NCI-H2227 (cell line): Measurements from ENCODE around the gene NLK.

Experiments used
- DNase-seq: peaks from one replicate; lab custom pipeline; 2025; ENCODE audit not compliant: unreplicated experiment; lab: John Stamatoyannopoulos, UW

The NLK gene

DNA sequence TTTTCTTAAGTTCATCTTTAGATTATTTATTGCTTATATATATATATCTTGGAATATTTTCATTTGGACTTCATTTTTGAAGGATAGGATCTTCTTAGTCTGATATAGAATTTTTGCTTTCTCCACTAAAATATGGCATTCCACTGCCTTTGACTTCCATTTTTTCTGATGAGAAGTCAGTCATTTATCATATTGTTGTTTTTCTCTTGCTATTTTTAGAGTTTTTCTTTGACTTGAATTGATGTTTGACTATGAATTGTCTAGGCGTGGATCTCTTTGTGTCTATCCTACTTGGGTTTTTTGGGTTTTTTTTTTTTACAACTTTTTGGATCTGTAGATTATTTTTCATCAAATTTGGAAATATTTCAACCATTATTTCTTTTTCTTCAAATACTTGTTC, 67.7 kb downstream of the NLK start:
- DNase-seq = no peak

DNA sequence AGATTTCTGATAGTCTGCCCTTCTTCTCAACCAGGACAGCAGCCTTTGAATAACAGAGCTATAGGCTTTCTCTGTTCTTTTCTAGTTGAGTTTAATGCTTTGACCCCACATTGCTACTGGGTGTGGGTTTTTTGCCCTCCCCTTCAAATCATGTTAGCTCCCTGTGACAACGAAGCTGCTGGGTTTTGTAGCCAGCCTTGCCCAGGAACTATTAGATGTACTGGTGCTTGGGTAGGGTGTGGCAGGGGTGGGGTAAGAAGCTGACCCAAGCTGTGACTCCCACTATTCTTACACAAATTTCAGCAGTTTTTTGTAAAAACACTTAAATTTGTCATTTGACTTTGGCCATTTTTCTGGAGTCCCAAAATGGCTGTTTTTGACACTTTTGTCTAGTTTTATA, 69.7 kb downstream of the NLK start:
- no peak for DNase-seq

DNA sequence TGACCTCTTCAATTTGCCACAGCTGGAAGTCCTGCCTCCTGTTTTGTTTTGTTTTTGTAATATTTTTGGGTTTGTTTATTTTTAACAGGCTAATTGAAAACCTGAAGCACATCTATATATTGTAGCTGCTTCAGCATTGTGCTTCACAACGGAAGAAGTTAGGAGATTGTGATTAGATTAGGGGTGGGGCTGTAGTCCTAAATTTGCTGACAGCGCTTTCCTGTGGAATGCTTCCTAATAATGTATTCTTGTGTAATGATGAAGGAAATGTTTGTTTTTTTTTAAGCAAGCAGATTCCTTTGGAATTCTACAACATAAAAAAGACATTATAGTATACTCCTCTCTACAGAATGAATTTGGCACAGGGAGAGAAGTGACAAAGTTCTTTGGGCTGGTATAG, 70.1 kb downstream of the NLK start:
- no peak for DNase-seq

DNA sequence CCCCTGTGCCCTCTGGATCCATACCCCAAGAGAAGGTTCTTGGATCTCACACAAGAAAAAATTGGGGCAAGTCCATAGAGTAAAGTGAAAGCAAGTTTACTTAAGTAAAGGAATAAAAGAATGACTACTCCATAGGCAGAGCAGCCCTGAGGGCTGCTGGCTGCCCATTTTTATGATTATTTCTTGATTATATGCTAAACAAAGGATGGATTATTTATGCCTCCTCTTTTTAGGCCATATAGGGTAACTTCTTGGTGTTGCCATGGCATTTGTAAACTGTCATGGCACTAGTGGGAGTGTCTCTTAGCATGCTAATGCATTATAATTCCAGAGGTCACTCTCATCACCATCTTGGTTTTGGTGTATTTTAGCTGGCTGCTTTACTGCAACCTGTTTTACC, 70.8 kb downstream of the NLK start:
- DNase-seq = no peak

DNA sequence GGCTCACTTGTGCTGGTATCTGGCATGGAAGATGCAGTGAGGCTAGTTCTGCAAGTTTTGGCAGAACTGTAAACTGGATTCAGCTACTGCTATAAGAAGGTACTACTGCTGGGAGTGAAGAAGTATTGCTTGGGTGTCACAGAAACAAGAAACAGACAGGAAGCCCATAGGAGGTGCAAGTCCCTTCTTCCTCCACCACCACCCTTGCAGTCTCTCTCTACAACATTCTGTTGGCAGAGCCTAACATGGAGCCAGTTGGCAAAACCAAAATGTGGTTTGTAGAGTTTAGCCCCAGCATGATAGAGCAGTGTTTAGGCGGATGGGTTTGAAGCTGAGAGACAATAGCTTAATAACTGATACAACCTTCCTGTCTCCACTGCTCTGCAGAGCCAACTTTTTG, 72.6 kb downstream of the NLK start:
- DNase-seq = no peak

DNA sequence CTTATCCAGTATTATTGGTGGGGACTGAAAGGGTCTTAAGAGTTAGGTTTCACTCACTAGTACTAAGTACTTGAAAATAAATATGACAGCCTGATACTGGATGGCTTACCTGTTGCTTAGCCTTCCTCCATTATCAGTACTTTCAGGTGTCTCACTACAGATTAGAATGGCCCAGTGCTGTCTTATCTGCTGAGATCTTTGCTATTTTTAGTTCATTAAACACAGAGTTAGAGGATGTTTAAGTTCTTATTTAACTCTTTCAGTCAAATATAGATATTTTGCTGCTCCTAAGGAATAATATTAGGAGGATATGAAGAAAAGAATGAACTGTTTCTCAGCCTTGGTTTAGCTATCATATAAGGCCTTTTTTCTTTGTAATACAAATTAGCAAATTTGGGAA, 74.8 kb downstream of the NLK start:
- no peak for DNase-seq

DNA sequence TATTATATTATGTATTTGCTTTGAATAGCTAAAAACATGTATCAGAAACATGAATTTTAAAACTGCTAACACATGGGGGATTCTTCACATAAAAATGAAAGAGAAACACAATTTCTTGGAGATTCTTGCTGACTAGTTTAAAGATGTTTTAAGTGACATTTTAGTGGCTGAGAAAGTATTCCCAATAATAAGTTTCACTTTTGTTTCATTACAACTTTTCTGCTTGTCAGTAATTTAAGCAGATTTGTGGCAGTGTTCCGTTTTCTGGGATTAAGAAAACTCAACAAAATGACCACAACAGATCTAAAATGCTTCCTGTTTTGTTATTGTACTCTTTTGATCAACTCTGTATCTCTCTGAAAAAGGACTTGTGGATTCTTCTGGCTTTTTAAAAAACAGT, 75.9 kb downstream of the NLK start:
- no peak for DNase-seq

DNA sequence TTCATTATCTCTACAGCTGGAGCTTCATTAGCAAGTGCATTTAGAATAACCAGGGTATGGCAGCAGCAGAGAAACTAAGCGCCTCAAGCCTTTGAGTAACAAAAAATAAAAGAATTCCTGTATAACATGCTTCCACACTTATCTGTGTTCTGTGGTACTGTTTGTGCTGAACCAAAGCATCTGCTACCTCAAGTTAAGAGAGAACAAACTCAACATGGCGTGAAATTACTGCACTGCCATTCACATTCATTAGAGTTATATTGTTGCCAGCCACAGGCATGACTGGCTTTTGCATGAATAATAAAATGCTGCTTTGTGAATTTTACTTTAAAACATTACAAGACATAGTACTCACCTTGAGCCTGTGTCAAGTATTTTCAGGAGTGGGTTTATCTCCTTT, 76.6 kb downstream of the NLK start:
- DNase-seq = no peak

DNA sequence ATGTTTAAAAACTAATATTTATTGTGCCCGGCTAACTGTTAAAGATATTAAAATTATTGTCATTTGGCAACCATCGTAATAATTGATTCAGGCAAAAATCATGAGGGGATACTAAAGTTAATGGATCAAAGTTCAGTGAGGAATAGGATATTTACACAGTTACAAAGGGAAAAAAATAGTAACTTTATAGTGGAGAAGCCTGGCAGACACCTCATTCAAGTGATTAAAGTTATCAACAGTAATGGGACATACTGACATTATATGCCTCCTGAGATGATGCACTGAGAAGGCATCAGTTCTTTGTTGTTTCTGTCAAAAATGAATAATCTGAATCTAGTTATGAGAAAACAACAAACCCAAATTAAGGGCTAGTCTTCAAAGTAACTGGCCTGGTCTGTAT, 77.1 kb downstream of the NLK start:
- DNase-seq = no peak

DNA sequence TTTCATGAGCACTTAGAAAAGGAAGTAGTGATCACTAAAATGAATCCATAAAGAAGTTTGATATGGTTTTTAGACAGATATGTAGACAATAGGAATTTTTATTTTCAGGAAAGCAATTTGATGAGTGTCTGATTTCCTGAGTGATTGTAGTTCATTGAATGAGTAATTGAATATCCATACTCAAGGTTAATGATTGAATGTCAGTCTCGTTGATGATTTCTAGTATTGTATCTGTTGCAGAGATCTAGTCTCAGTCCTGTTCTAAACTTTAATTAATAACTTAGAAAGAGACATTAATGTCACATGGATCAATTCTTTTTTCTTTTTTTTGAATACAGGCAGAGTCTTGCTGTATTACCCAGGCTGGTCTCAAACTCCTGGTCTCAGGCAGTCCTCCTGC, 78.3 kb downstream of the NLK start:
- DNase-seq = no peak

DNA sequence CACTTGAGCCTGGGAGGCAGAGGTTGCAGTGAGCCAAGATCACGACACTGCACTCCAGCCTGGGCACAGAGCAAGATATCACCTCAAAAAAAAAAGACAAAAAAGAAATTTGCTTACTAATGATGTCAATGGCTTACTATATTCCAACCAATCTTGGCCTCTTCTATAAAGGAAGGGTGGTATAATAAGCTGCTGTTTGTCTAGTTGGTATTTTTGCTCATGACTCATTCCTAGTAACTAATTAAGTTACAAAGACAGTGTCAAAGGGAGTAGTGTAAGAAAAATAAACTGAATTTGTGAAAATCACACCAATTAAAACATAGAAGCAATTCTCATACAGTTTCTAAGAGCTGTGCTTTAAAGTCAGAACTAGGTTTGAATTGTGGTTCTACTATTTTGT, 82.5 kb downstream of the NLK start:
- DNase-seq = no peak

DNA sequence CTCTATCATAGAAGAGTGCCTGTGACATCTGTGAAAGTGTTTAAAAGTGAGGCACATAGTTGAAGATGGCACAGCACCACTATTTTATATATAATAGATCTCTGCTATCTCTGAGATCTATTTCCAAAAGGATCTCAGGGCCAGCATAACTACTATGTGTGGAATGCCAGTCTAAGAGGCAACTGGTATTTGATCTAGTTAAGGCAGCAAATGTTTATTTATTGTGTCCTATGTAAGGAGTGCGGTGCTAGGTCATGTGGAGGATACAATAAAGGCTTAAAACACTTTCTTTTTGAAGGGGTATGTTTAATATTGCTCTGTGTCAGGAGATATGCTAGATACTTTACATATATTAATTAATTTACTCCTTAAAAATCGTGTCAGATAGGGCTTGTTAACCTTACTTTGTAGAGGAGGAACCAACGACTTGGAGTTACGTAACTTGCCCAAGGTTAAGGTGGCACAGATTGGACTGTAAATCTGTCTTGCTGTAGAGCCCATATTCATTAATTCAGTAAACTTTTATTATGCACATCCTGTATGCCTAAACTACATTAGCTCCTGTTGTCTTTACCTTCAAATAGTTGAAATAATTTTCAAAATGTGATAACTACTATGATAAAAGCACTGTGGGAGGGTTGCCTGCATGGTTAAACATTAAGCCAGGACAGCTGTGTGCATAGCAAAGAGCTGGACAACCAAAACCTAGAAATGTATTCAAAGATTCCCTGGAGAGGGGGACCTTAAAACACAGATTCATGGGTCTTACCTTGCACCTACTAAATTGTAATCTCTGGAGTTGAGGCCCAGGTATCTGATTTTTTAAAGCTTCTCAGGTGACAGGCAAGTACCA, 83.3 kb downstream of the NLK start:
- DNase-seq = no peak

DNA sequence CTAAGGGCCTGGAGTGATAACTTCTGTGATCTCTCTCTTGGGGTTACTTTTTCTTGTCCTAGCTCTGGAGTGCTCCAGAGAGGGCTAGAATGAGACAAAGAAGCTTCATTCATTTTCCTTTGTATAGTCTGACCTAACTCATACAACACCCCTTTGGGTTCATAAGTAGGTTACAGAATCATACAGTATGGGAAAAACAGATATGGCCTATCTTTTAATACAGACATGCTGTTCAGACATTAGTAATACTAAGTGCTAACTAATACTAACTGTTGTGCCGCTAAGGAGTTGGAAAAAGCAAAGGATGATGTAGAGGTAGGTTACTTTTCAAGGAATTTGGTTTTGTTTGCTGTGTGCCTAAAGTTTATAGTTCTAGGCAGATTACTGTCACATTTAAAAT, 84.7 kb downstream of the NLK start:
- no peak for DNase-seq

DNA sequence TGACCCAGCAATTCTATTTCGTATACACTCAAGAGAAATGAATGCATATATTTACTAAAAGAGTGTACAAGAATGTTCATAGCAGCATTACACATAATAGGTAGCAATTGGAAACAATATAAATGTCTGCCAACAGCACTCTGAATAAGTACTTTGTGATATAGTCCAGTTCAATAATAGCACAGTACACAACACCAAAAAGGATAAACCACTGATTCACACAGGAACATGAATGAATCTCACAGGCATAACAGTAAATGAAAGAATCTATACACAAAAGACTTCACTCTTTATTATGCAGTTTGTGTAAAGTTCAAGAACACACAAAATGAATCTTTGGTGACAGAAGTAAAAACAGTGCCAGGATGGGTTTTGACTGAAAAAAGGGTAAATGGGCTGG, 86.3 kb downstream of the NLK start:
- no peak for DNase-seq

DNA sequence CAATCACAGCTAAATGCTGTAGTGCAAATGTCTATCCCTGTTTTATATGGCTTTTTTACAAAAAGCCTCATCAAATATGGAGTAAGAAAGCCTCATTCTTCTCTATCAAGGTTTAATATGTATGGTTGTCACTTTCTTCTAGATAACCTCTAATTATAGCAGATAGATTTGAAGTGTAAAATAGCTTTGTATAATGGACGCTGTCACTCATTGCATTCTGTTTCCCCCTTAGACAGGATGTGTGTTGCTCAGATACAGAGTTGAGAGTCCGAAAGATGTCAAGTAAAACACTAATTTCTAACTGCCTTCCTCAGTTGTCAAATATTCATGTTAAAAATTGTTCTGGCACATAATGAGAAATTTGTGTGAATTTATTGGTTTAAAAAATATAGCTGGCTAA, 88.0 kb downstream of the NLK start:
- DNase-seq = peak; percentile 38

DNA sequence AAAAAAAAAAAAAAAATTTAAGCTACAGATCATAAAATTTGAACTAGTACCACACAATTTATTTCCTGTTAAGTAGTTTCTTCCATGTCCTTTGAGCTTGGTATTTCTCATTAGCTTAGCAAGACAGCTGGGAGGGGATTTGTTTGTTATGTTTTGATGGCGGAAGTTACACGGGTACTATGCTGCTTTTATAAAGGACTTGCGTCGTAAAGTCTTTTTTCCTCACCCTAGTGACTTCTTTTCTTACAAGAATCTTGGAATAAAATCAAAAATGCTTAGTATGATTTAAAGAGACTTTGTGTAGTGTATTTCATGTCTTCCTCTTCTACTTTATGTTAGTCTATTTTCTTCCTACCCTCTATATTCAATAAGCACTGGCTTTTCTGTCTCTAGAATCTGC, 89.1 kb downstream of the NLK start:
- DNase-seq = no peak

DNA sequence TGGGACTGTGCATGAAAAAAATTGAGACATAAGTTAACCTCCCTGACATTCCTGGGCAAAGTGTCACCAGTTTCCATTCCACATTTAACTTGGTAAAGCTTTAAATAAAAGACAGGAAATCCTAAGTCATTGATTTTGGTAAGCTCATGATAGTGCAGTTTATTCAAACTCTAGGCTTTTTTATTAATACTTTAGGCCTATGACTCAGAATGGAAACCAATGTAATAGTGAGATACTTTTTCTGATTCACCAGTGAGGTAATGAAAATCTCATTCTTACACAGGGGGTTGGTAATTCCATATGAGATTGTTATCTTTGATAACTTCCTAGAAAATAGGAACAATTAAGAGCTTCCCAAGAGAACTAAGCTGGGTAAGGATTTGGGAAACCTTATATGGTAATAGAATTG, 91.1 kb downstream of the NLK start:
- no peak for DNase-seq

DNA sequence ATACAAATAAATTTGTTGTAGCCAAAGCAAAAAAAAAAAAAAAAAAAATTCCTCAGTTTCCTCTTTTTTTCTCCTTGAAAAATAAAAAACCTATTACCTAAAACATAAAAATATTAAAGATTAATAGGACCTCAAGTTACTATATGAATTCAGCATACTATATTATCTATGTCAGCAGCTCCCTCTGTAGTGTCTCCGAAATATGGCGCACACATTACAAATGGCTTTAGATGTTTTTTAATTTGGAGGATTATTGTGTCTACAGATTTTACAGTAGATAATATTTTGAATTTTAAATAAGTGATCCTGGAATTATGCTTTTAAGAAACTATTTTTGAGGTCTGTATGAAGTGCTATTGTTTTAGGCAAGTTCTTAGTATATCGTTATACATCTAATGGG, 94.4 kb downstream of the NLK start:
- DNase-seq = no peak

DNA sequence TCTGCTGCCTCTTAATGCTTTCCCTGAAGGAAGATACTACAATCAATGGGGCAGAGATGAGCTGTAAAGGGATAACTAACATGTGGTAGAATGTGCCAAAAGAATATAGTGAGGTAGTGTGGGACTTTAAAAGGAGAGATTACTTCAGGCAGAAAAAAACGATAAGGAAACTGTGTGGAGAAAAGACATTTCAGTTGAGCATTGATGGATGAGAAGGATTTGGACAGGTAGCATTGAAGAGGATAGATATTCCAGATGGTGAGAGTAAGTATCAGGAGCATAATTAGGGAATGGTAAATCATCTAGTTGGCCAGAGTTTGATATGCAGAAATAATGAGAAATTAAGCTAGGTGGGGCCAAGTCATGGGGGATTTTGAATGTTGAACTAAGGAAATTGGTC, 97.3 kb downstream of the NLK start:
- DNase-seq = no peak

DNA sequence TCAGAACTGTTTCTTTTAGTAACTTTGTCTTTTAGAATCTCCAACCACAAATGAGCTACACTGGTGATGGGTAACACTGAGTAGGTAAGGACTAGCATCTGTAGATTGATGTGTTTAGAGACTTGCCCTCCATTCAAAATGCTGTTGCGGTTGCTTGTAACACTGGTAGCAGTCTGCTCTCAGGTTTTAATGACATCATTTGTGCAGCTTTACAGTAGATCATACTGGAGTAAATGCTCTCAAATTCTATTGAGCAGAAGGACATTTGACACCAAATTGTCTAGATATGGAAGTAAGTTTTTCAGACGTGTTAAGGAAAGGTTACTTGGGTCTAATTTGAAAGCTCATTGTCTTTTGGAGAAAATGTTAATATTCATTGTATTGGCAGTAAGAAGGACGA, 98.8 kb downstream of the NLK start:
- DNase-seq = no peak

DNA sequence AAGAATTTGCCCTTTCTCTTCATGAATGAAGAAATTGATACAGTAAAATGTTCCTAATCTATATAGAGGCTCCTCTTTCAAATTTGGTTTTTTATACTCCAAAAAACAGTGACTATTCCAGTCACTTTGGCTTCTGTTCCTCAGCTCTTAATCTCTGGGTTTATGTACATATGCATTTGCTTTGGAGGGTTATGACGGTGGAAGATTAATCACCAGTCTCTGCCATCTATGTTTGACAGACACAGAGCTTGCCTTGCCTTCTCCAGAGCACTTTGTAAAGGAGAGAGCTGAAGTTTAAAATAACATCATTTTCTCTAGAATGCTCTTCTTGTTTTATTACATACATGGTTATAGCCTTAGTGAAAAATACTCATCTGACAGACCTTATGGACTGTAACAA, 99.3 kb downstream of the NLK start:
- DNase-seq = no peak

DNA sequence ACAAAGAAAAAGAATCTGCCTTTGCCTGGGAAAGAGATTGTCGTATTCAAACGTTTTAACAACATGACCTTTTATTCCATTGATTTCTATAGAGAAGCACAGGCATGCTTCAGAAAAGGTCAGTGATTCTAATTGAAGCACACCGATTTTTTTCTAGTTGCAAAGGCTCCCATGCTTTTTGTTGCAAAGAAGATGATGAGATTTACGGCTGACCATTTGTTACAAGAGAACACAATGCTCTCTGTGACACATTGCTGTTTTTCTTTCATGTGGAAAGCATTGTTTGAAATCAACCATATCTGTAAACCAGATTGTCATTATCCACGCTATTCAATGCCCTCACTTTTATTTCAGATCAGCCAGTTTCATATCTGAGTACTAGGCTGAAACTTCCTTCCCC, 99.8 kb downstream of the NLK start:
- DNase-seq = no peak

DNA sequence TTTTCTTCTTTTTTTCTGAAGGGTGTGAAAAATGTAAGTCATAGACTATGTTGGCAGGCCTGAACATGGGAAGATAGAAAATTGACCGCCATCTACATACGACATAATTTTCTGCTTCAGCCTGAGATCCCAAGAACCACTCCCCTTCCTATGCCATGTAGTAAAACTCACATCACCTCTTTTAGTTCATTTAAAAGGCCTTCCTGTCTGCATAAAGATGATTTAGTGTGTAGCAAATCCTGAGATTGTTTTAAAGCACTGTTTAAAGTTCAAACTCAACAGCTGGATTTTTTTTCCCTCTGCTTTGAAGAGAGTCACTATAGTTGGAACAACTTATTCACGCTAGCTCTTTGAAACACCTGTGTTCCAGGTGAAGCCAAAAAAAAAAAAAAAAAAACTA, 101.5 kb downstream of the NLK start:
- no peak for DNase-seq
